Measurements from ENCODE around the gene ADGRL2.

ADGRL2 gene

DNA sequence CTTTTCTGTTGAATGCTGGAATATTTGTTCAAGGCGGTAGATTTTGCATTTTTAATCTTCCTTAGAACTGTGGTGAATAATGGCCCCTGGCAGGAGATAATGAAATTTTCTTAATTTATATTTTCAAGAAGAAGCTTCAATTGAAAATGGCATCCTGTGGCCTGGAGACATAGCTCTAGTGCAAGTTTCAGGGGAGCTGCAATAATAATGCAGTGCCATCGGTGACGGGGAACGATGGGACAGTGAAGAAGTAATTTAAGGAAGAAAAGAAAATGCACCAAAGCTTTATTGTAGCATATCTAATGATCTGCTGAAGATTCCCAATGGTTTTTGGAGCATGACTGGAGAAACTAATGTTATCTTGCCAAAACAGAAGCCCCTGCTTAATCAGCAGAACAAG lies 128.4 kb downstream of the ADGRL2 start (continued):
- TF ChIP-seq KLF10 (tag by site-specific recombination; IDR thresholded peaks at IDR 0.05) (no peak), ZNF777 (tag by site-specific recombination; IDR thresholded peaks at IDR 0.05; ENCODE audit: borderline replicate concordance) (no peak), ZNF473 (tag by site-specific recombination; IDR thresholded peaks at IDR 0.05) (no peak), ZNF350 (tag by site-specific recombination; IDR thresholded peaks at IDR 0.05) (no peak), ZNF211 (tag by site-specific recombination; IDR thresholded peaks at IDR 0.05; ENCODE audit: low read depth) (no peak)
- TF ChIP-seq, protein P1, sequence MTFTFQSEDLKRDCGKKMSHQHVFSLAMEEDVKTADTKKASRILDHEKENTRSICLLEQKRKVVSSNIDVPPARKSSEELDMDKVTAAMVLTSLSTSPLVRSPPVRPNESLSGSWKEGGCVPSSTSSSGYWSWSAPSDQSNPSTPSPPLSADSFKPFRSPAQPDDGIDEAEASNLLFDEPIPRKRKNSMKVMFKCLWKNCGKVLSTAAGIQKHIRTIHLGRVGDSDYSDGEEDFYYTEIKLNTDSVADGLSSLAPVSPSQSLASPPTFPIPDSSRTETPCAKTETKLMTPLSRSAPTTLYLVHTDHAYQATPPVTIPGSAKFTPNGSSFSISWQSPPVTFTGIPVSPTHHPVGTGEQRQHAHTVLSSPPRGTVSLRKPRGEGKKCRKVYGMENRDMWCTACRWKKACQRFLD (tag by site-specific recombination; IDR thresholded peaks at IDR 0.05), result no peak
- TF ChIP-seq, protein P2, sequence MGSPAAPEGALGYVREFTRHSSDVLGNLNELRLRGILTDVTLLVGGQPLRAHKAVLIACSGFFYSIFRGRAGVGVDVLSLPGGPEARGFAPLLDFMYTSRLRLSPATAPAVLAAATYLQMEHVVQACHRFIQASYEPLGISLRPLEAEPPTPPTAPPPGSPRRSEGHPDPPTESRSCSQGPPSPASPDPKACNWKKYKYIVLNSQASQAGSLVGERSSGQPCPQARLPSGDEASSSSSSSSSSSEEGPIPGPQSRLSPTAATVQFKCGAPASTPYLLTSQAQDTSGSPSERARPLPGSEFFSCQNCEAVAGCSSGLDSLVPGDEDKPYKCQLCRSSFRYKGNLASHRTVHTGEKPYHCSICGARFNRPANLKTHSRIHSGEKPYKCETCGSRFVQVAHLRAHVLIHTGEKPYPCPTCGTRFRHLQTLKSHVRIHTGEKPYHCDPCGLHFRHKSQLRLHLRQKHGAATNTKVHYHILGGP (tag by site-specific recombination; IDR thresholded peaks at IDR 0.05), result no peak
- TF ChIP-seq, protein P3, sequence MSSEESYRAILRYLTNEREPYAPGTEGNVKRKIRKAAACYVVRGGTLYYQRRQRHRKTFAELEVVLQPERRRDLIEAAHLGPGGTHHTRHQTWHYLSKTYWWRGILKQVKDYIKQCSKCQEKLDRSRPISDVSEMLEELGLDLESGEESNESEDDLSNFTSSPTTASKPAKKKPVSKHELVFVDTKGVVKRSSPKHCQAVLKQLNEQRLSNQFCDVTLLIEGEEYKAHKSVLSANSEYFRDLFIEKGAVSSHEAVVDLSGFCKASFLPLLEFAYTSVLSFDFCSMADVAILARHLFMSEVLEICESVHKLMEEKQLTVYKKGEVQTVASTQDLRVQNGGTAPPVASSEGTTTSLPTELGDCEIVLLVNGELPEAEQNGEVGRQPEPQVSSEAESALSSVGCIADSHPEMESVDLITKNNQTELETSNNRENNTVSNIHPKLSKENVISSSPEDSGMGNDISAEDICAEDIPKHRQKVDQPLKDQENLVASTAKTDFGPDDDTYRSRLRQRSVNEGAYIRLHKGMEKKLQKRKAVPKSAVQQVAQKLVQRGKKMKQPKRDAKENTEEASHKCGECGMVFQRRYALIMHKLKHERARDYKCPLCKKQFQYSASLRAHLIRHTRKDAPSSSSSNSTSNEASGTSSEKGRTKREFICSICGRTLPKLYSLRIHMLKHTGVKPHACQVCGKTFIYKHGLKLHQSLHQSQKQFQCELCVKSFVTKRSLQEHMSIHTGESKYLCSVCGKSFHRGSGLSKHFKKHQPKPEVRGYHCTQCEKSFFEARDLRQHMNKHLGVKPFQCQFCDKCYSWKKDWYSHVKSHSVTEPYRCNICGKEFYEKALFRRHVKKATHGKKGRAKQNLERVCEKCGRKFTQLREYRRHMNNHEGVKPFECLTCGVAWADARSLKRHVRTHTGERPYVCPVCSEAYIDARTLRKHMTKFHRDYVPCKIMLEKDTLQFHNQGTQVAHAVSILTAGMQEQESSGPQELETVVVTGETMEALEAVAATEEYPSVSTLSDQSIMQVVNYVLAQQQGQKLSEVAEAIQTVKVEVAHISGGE (tag by site-specific recombination; conservative IDR thresholded peaks at IDR 0.05; ENCODE audit: low read depth), result no peak

DNA sequence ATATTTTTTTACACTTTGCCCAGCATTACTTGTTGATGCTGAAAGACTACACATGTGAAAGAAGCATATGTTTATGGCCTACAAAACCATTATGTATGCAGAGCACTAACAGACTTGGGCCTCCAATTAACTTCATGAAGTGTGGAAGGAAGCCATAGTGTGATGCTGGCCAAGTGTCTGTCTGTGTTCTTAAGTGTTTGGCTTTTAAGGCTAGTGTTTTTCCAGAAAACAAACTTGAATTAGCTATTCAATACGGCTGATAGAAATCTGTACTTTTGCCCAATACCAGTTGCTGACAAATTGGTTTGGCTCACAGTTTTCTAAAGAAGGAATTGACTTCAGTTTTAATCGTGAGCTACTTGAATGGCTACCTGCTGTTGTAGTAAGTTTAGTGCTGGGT lies 136.1 kb downstream of the ADGRL2 start:
- TF ChIP-seq ZNF155 (tag by site-specific recombination; IDR thresholded peaks at IDR 0.05) (no peak), ZNF843 (tag by site-specific recombination; IDR thresholded peaks at IDR 0.05) (no peak), HOXD13 (CRISPR knock-in tag; IDR thresholded peaks at IDR 0.05; ENCODE audit: borderline replicate concordance) (no peak), SP3 (tag by site-specific recombination; IDR thresholded peaks at IDR 0.05) (no peak), ZNF548 (tag by site-specific recombination; IDR thresholded peaks at IDR 0.05) (no peak), REPIN1 (tag by site-specific recombination; IDR thresholded peaks at IDR 0.05; ENCODE audit: low read depth) (no peak), ZFP69B (tag by site-specific recombination; IDR thresholded peaks at IDR 0.05) (no peak), ZNF654 (tag by site-specific recombination; IDR thresholded peaks at IDR 0.05; ENCODE audit: low read depth) (no peak), SALL2 (tag by site-specific recombination; IDR thresholded peaks at IDR 0.05; ENCODE audit: borderline replicate concordance) (no peak)
- TF ChIP-seq, protein P4, sequence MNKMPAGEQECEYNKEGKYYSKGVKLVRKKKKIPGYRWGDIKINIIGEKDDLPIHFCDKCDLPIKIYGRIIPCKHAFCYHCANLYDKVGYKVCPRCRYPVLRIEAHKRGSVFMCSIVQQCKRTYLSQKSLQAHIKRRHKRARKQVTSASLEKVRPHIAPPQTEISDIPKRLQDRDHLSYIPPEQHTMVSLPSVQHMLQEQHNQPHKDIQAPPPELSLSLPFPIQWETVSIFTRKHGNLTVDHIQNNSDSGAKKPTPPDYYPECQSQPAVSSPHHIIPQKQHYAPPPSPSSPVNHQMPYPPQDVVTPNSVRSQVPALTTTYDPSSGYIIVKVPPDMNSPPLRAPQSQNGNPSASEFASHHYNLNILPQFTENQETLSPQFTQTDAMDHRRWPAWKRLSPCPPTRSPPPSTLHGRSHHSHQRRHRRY (tag by site-specific recombination; IDR thresholded peaks at IDR 0.05), result no peak
- TF ChIP-seq, protein P3 (tag by site-specific recombination; conservative IDR thresholded peaks at IDR 0.05; ENCODE audit: low read depth), result no peak
- TF ChIP-seq, protein P5, sequence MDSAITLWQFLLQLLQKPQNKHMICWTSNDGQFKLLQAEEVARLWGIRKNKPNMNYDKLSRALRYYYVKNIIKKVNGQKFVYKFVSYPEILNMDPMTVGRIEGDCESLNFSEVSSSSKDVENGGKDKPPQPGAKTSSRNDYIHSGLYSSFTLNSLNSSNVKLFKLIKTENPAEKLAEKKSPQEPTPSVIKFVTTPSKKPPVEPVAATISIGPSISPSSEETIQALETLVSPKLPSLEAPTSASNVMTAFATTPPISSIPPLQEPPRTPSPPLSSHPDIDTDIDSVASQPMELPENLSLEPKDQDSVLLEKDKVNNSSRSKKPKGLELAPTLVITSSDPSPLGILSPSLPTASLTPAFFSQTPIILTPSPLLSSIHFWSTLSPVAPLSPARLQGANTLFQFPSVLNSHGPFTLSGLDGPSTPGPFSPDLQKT (IDR thresholded peaks at IDR 0.05; ENCODE audit: borderline replicate concordance, low read depth, low read length), result no peak
- TF ChIP-seq, protein P6, sequence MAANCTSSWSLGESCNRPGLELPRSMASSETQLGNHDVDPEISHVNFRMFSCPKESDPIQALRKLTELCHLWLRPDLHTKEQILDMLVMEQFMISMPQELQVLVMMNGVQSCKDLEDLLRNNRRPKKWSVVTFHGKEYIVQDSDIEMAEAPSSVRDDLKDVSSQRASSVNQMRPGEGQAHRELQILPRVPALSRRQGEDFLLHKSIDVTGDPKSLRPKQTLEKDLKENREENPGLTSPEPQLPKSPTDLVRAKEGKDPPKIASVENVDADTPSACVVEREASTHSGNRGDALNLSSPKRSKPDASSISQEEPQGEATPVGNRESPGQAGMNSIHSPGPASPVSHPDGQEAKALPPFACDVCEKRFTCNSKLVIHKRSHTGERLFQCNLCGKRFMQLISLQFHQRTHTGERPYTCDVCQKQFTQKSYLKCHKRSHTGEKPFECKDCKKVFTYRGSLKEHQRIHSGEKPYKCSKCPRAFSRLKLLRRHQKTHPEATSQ (tag by site-specific recombination; IDR thresholded peaks at IDR 0.05), result no peak
- ChIA-PET CTCF (no interaction called here), POLR2A (no interaction called here)
- Histone ChIP-seq H3K27ac (ENCODE audit: extremely low read depth, low read depth, low read length) (no peak overlapping the region), H3K4me1 (ENCODE audit: control insufficient read depth, insufficient read depth, low read length) (peaks cover 4% of the 10 kb centered on the region; the same call in 1 of the 2 replicates), H3K9me3 (ENCODE audit: control insufficient read depth, insufficient read depth, low read depth, low read length) (no peaks in the 10 kb centered on the region), H3K36me3 (ENCODE audit: control insufficient read depth in 2 of 2, insufficient read depth in 1 of 2, low read length in 2 of 2) (no peaks in the 10 kb centered on the region), H3K4me3 (ENCODE audit: low read depth, low read length) (no peak overlapping the region)
